Endothelial cell of umbilical vein (primary cell): ENCODE data around the gene CDK6. TPM values are rescaled to one million over a fixed set of nuclear protein-coding genes. Genes with fewer than 3 reads are reported as not detected.

Experiments
- BruUV-seq: library from RNA; stranded (reverse); fragments of 400-500 nt; replicated peaks from 2 replicates; lab custom pipeline; 2021; lab: Mats Ljungman, UMichigan
- CTCF ChIA-PET: fragments of 300-600, 350-600 bp; sonication (Branson Sonifier 250); formaldehyde crosslinking; loops from one replicate; lab custom pipeline; 2021; ENCODE audit warnings: antibody characterized with exemption, inconsistent platforms; lab: Charles Lee
- POLR2A ChIA-PET: fragments of 300-600, 350-600 bp; sonication (Branson Sonifier 250); formaldehyde crosslinking; loops from one replicate; lab custom pipeline; 2021; ENCODE audit warnings: antibody characterized with exemption, inconsistent platforms; lab: Charles Lee
- DNase-seq: peaks from one replicate; pipeline ENCODE4 v3.0.0-alpha.2; 2011; ENCODE audit warnings: low read depth, low spot score
- FAIRE-seq: peaks from 2 replicates; lab custom pipeline; 2011; peaks lifted over from hg19 to GRCh38; lab: Jason Lieb, UNC
- H2AFZ ChIP-seq: 2 replicates; pipeline ENCODE4 v1.6.0; 2012; ENCODE audit warnings: low read depth, low read length, control low read depth, inconsistent platforms
- H3K27ac ChIP-seq: 2 replicates; pipeline ENCODE4 v1.5.1; 2011; ENCODE audit warnings: low read depth, mild to moderate bottlenecking, control low read depth, low read length, moderate library complexity; ENCODE audit not compliant: insufficient read depth
- H3K27me3 ChIP-seq, 2 experiments: 2 replicates each; pipeline versions ENCODE4 v1.6.0 to v1.6.1; 2011; ENCODE audit warnings: low read length in 2 of 2, mixed read lengths in 1 of 2; ENCODE audit not compliant: control insufficient read depth in 2 of 2, insufficient read depth in 2 of 2
- H3K36me3 ChIP-seq, 2 experiments: 2 replicates in 1 of 2; 3 replicates in 1 of 2; pipeline ENCODE4 v1.5.1; 2011; ENCODE audit warnings: low read length in 2 of 2, mild to moderate bottlenecking in 1 of 2, moderate library complexity in 1 of 2; ENCODE audit not compliant: control insufficient read depth in 2 of 2, insufficient read depth in 2 of 2; ENCODE audit errors: extremely low read depth in 1 of 2
- H3K4me1 ChIP-seq: 3 replicates; pipeline ENCODE4 v1.5.1; 2011; ENCODE audit warnings: mild to moderate bottlenecking, low read length; ENCODE audit not compliant: control insufficient read depth, insufficient read depth; ENCODE audit errors: extremely low read depth
- H3K4me2 ChIP-seq: 2 replicates; pipeline ENCODE4 v1.6.1; 2011; ENCODE audit warnings: low read length, control low read depth, mixed read lengths; ENCODE audit not compliant: insufficient read depth
- H3K4me3 ChIP-seq, 3 experiments: fragments of 200-600 bp in 1 of 3; sonication (generic), shearing (Covaris generic) in 1 of 3; replicated peaks in 1 of 3; 2 replicates each; pipeline ENCODE4 v1.5.1; 2011 to 2016; ENCODE audit warnings: control low read depth in 3 of 3, low read length in 3 of 3, mild to moderate bottlenecking in 2 of 3, inconsistent platforms in 1 of 3, low read depth in 1 of 3, moderate library complexity in 1 of 3; ENCODE audit not compliant: insufficient read depth in 1 of 3
- H3K79me2 ChIP-seq: 2 replicates; pipeline ENCODE4 v1.6.0; 2012; ENCODE audit warnings: low read length, inconsistent platforms; ENCODE audit not compliant: control insufficient read depth, insufficient read depth
- H3K9ac ChIP-seq: replicated peaks from 2 replicates; pipeline ENCODE3; 2011; ENCODE audit warnings: low read length, control low read depth; ENCODE audit not compliant: insufficient read depth; ENCODE audit errors: extremely low read depth
- H3K9me1 ChIP-seq: replicated peaks from 3 replicates; pipeline ENCODE4 v1.6.0; 2011; ENCODE audit warnings: mild to moderate bottlenecking, low read length; ENCODE audit not compliant: control insufficient read depth, insufficient read depth; ENCODE audit errors: extremely low read depth
- H3K9me3 ChIP-seq: replicated peaks from 2 replicates; pipeline ENCODE4 v1.5.1; 2012; ENCODE audit warnings: low read length, inconsistent platforms; ENCODE audit not compliant: control insufficient read depth, insufficient read depth
- H4K20me1 ChIP-seq: replicated peaks from 2 replicates; pipeline ENCODE3; 2011; ENCODE audit warnings: mild to moderate bottlenecking, low read length; ENCODE audit not compliant: control insufficient read depth, insufficient read depth; ENCODE audit errors: extremely low read depth
- EZH2 ChIP-seq: IDR thresholded peaks from 2 replicates; pipeline ENCODE4 v1.6.1; 2012; ENCODE audit warnings: borderline replicate concordance, low read depth, mild to moderate bottlenecking, moderate library complexity, low read length, inconsistent platforms; ENCODE audit not compliant: severe bottlenecking
- FOS ChIP-seq: IDR thresholded peaks from 2 replicates; pipeline ENCODE4 v1.6.1; 2011; ENCODE audit warnings: mild to moderate bottlenecking, low read length, moderate library complexity, borderline replicate concordance; ENCODE audit not compliant: insufficient read depth
- GATA2 ChIP-seq: IDR thresholded peaks from 2 replicates; pipeline ENCODE4 v1.7.0; 2011; ENCODE audit warnings: low read depth, mild to moderate bottlenecking, moderate library complexity, mixed read lengths, low read length; ENCODE audit not compliant: insufficient read length, insufficient read depth
- JUN ChIP-seq: IDR thresholded peaks from 2 replicates; pipeline ENCODE4 v1.6.1; 2011; ENCODE audit warnings: borderline replicate concordance, low read depth; ENCODE audit not compliant: insufficient read length, insufficient read depth
- MYC ChIP-seq: IDR thresholded peaks from one replicate; pipeline ENCODE4 v1.6.1; 2011; ENCODE audit warnings: mild to moderate bottlenecking, low read depth, low read length
- POLR2A ChIP-seq: IDR thresholded peaks from 2 replicates; pipeline ENCODE4 v1.6.1; 2012; ENCODE audit warnings: low read depth, mild to moderate bottlenecking, control low read depth, low read length
- POLR2AphosphoS5 ChIP-seq: IDR thresholded peaks from 2 replicates; pipeline ENCODE4 v1.6.1; 2012; ENCODE audit warnings: low read depth, mild to moderate bottlenecking, control low read depth, low read length, moderate library complexity; ENCODE audit not compliant: insufficient read depth
- dilution Hi-C: fragments of 300-500 bp; cut with MboI; formaldehyde crosslinking; loops from one replicate; pipeline ENCODE4 v1.15.0; 2019; ENCODE audit warnings: low sequenced_read_pairs; ENCODE audit not compliant: extremely low pct_ligation_motif_present
- intact Hi-C: fragments of 100-400 bp; cut with micrococcal nuclease; formaldehyde crosslinking; loops from one replicate; pipeline ENCODE4 v1.10.0; 2022
- polyA plus RNA-seq, 4 experiments: library from polyadenylated mRNA; depleted of rRNA in 3 of 4; stranded (reverse) in 3 of 4; unstranded in 1 of 4; fragments of >200 nt; gene quantifications; 2 replicates each; pipeline versions ENCODE4 v1.2.1 to v1.2.3, GENCODE V29; 2011 to 2012; ENCODE audit warnings: missing spikeins in 1 of 4
- total RNA-seq: library from RNA; stranded (reverse); gene quantifications from 2 replicates; pipeline ENCODE4 v1.2.3, GENCODE V29; 2021
- TF ChIP-seq, protein P1 (sequence below), 2 donors: IDR thresholded peaks; 1 replicate in 1 of 2; 2 replicates in 1 of 2; pipeline ENCODE4 v1.5.1; 2011; ENCODE audit warnings: low read length in 2 of 2, mild to moderate bottlenecking in 2 of 2, moderate library complexity in 2 of 2, control low read depth in 1 of 2, inconsistent platforms in 1 of 2, low read depth in 1 of 2; ENCODE audit not compliant: insufficient read depth in 1 of 2; ENCODE audit errors: extremely low read depth in 1 of 2
- TF ChIP-seq, protein P2 (sequence below): IDR thresholded peaks from 2 replicates; pipeline ENCODE4 v1.6.1; 2011; ENCODE audit not compliant: insufficient read depth, insufficient read length

Gene CDK6
- total and polyA plus RNA-seq, 2 donors (not counting 3 experiments of a cell fraction or from before 2014, with no cell fraction given): 6.0 to 28.2 TPM

DNA sequence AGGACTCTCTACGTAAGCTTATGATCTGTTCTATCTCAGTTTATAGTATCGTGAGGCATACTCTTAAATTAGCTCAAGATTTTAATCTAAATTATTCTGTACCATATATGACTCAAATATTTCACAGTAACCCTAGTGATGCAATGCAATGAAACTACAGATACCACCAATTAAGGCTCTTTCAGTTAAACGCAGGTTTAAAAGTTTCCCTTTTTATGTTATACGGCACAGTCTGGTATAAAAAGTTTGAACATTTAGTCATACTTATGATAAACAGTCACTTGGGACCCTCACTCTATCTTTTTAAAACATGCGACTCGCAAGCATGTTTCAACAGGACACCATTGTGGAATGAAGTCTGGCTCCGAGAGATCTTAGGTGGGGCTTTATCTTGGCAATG is 107.2 kb downstream of the CDK6 start:
- Histone ChIP-seq H3K79me2 (peaks cover 2% of the 10 kb centered on the region), H3K4me3 (no peak overlapping the region), H3K4me2 (no peak overlapping the region), H4K20me1 (no peaks in the 10 kb centered on the region), H3K9me3 (no peaks in the 10 kb centered on the region), H2AFZ (no peak overlapping the region), H3K9ac (no peak overlapping the region), H3K27me3 (no peaks in the 10 kb centered on the region), H3K4me1 (peaks cover 25% of the 10 kb centered on the region), H3K27ac (no peak overlapping the region), H3K36me3 (peaks cover 3% of the 10 kb centered on the region in 2 experiments), H3K9me1 (no peaks in the 10 kb centered on the region)
- TF ChIP-seq EZH2 (no peak), JUN (no peak), MYC (no peak), GATA2 (no peak), FOS (no peak), POLR2A (no peak), POLR2AphosphoS5 (no peak)
- TF ChIP-seq, protein P1, sequence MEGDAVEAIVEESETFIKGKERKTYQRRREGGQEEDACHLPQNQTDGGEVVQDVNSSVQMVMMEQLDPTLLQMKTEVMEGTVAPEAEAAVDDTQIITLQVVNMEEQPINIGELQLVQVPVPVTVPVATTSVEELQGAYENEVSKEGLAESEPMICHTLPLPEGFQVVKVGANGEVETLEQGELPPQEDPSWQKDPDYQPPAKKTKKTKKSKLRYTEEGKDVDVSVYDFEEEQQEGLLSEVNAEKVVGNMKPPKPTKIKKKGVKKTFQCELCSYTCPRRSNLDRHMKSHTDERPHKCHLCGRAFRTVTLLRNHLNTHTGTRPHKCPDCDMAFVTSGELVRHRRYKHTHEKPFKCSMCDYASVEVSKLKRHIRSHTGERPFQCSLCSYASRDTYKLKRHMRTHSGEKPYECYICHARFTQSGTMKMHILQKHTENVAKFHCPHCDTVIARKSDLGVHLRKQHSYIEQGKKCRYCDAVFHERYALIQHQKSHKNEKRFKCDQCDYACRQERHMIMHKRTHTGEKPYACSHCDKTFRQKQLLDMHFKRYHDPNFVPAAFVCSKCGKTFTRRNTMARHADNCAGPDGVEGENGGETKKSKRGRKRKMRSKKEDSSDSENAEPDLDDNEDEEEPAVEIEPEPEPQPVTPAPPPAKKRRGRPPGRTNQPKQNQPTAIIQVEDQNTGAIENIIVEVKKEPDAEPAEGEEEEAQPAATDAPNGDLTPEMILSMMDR (IDR thresholded peaks at IDR 0.05; ENCODE audit: extremely low read depth in 1 of 2, insufficient read depth in 1 of 2, low read depth in 1 of 2, low read length in 2 of 2): no peak
- TF ChIP-seq, protein P2, sequence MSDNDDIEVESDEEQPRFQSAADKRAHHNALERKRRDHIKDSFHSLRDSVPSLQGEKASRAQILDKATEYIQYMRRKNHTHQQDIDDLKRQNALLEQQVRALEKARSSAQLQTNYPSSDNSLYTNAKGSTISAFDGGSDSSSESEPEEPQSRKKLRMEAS: no peak
- FAIRE-seq: no peak
- ChIA-PET CTCF (no interaction called here), POLR2A (no interaction called here)
- dilution Hi-C loops (no loop called here), intact Hi-C loops (no loop called here)
- no peak for DNase-seq
- no TSS peak for BruUV-seq
